HTR-8/SVneo (cell line): Measurements from ENCODE around the gene AMER2.

ENCODE experiments used
- DNase-seq: peaks from one replicate; pipeline ENCODE4 v3.0.0; 2011; ENCODE audit warnings: low spot score, mixed read lengths; ENCODE audit not compliant: insufficient read length
- FAIRE-seq: peaks from 2 replicates; lab custom pipeline; 2011; peaks lifted over from hg19 to GRCh38; lab: Jason Lieb, UNC

AMER2 gene

GRCh38 chr13:25112695-25113255 lies 59.3 kb downstream of the AMER2 start:
- FAIRE-seq (no peak), DNase-seq (no peak)
